ENCODE data around the gene IGLL1.
A peak's percentile ranks its signal among the peaks of the same experiment; 100 is the strongest.

The IGLL1 gene

DNA sequence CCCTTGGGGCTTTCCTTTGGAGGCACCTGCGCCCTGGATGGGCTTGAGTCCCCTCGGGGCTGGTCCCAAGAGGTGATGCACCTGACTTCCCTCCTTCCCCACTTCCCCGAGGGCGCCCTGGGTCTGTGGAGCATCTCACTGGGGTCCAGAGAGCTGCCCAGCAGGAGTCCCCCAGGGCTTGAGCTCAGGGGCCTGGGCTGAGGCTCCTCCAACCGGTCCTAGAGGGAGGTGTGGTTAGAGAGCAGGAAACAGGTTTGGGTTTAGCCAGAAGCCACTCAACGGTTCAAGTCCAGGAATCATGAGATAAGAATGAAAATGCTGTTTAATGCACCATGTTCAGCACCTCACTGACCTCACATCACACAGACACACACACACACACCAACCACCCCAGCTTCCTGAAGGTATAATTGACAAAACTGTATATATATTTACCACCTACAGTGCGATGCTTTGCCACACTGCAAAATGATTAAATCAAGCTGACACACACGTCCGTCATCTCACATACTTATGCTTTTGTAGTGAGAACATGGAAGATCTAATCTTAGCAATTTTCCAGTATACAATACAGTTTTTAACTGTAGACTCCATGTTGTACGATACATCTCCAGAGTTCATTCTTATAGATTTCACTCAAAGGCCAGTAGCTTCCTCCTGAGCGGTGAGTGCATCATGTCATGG lies 628 bp upstream of the IGLL1 start:
- Histone ChIP-seq H3K4ac (ENCODE audit: low read depth in 1 of 2, low read length in 2 of 2) (no peak overlapping the region), H3K27ac (ENCODE audit: low read length, poor library complexity, severe bottlenecking) (no peak overlapping the region), H4K91ac (ENCODE audit: low read length) (no peak overlapping the region), H3K14ac (ENCODE audit: low read length in 2 of 2) (no peak overlapping the region), H3K23ac (ENCODE audit: low read length in 2 of 2) (no peak overlapping the region), H2AFZ (ENCODE audit: low read depth, low read length) (no peak overlapping the region), H3K9ac (ENCODE audit: low read length) (no peak overlapping the region), H2BK15ac (ENCODE audit: low read depth, poor library complexity, severe bottlenecking) (no peak overlapping the region), H3K9me3 (ENCODE audit: control insufficient read depth, low read length) (no peaks in the 10 kb centered on the region), H2BK12ac (ENCODE audit: low read length in 2 of 2) (no peak overlapping the region), H4K8ac (ENCODE audit: low read length) (no peak overlapping the region), H3K4me2 (ENCODE audit: low read length, poor library complexity, severe bottlenecking) (no peak overlapping the region), H3K27me3 (ENCODE audit: control insufficient read depth in 1 of 2, insufficient read depth in 1 of 2, low read length in 2 of 2) (peaks cover 17 to 21% of the 10 kb centered on the region in 2 experiments), H2BK120ac (ENCODE audit: low read depth, low read length) (no peak overlapping the region), H2BK5ac (ENCODE audit: low read depth, low read length, poor library complexity, severe bottlenecking) (no peak overlapping the region), H3K79me1 (replicated peaks; ENCODE audit: low read length, poor library complexity, severe bottlenecking) (no peaks in the 10 kb centered on the region), H3K4me1 (ENCODE audit: control insufficient read depth, insufficient read depth, low read depth, low read length) (no peaks in the 10 kb centered on the region), H2AK5ac (ENCODE audit: low read length, severe bottlenecking) (no peak overlapping the region), H3K18ac (ENCODE audit: low read depth in 1 of 2, low read length in 2 of 2) (no peak overlapping the region), H3K4me3 (ENCODE audit: insufficient read depth in 1 of 2, low read depth in 1 of 2, low read length in 2 of 2) (no peak overlapping the region), H3K36me3 (ENCODE audit: control insufficient read depth in 1 of 2, insufficient read depth in 2 of 2, low read depth in 1 of 2, low read length in 2 of 2) (no peaks in the 10 kb centered on the region)
- DNase-seq, result no peak
- 79% methylated on average over 8 of the region's 11 CpGs for WGBS

DNA sequence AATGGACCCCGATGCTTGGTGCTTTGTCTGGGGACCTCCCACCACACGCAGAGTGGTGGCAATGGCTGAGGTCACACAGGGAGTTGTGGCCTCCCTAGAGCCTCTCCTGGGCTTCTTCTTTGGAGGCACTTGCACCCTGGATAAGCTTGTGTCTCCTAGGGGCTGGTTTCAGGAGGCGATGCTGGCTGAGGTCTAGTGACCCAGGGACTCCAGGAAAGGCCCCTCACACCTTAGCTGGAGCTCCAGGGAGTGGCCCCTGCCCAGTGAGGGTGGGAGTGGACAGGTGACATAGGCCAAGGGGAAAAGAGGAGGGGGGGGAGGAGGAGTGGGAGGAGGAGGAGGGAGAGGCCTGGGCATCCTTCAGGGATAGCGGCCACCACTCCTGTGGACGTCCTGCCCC lies 810 bp downstream of the IGLL1 start:
- Histone ChIP-seq H3K4me2 (ENCODE audit: low read length, poor library complexity, severe bottlenecking) (no peak overlapping the region), H2AFZ (ENCODE audit: low read depth, low read length) (no peak overlapping the region), H3K18ac (ENCODE audit: low read depth in 1 of 2, low read length in 2 of 2) (no peak overlapping the region), H2BK5ac (ENCODE audit: low read depth, low read length, poor library complexity, severe bottlenecking) (no peak overlapping the region), H3K23ac (ENCODE audit: low read length in 2 of 2) (no peak overlapping the region), H3K27ac (ENCODE audit: low read length, poor library complexity, severe bottlenecking) (no peak overlapping the region), H2BK12ac (ENCODE audit: low read length in 2 of 2) (no peak overlapping the region), H3K36me3 (ENCODE audit: control insufficient read depth in 1 of 2, insufficient read depth in 2 of 2, low read depth in 1 of 2, low read length in 2 of 2) (no peaks in the 10 kb centered on the region), H2BK15ac (ENCODE audit: low read depth, poor library complexity, severe bottlenecking) (no peak overlapping the region), H2BK120ac (ENCODE audit: low read depth, low read length) (no peak overlapping the region), H2AK5ac (ENCODE audit: low read length, severe bottlenecking) (no peak overlapping the region), H3K4me3 (ENCODE audit: insufficient read depth in 1 of 2, low read depth in 1 of 2, low read length in 2 of 2) (no peak overlapping the region), H4K8ac (ENCODE audit: low read length) (no peak overlapping the region), H3K79me1 (replicated peaks; ENCODE audit: low read length, poor library complexity, severe bottlenecking) (no peaks in the 10 kb centered on the region), H3K9ac (ENCODE audit: low read length) (no peak overlapping the region), H3K27me3 (ENCODE audit: control insufficient read depth in 1 of 2, insufficient read depth in 1 of 2, low read length in 2 of 2) (peaks cover 14 to 20% of the 10 kb centered on the region in 2 experiments), H3K4me1 (ENCODE audit: control insufficient read depth, insufficient read depth, low read depth, low read length) (no peaks in the 10 kb centered on the region), H4K91ac (ENCODE audit: low read length) (no peak overlapping the region), H3K9me3 (ENCODE audit: control insufficient read depth, low read length) (no peaks in the 10 kb centered on the region), H3K14ac (ENCODE audit: low read length in 2 of 2) (no peak overlapping the region), H3K4ac (ENCODE audit: low read depth in 1 of 2, low read length in 2 of 2) (no peak overlapping the region)
- WGBS, result 89% methylated on average over 4 of the region's 5 CpGs
- DNase-seq, result no peak

GRCh38 chr22:23578306-23578705 lies 1.8 kb downstream of the IGLL1 start:
- H3K4me2 ChIP-seq (ENCODE audit: low read length, poor library complexity, severe bottlenecking), result no peak overlapping the region
- no peak overlapping the region for H3K4me3 ChIP-seq (ENCODE audit: insufficient read depth in 1 of 2, low read depth in 1 of 2, low read length in 2 of 2)
- no peak overlapping the region for H2BK120ac ChIP-seq (ENCODE audit: low read depth, low read length)
- H4K91ac ChIP-seq (ENCODE audit: low read length), result no peak overlapping the region
- H3K9me3 ChIP-seq (ENCODE audit: control insufficient read depth, low read length), result no peaks in the 10 kb centered on the region
- WGBS, result 77% methylated on average over 9 of the region's 11 CpGs
- DNase-seq, result no peak
- H2BK5ac ChIP-seq (ENCODE audit: low read depth, low read length, poor library complexity, severe bottlenecking), result no peak overlapping the region
- H3K27ac ChIP-seq (ENCODE audit: low read length, poor library complexity, severe bottlenecking), result no peak overlapping the region
- peaks cover 5 to 16% of the 10 kb centered on the region in 2 experiments for H3K27me3 ChIP-seq (ENCODE audit: control insufficient read depth in 1 of 2, insufficient read depth in 1 of 2, low read length in 2 of 2)
- no peak overlapping the region for H2AK5ac ChIP-seq (ENCODE audit: low read length, severe bottlenecking)
- H3K14ac ChIP-seq (ENCODE audit: low read length in 2 of 2), result peak overlapping the region in 1 of 2 experiments; percentile 65
- no peak overlapping the region for H2BK15ac ChIP-seq (ENCODE audit: low read depth, poor library complexity, severe bottlenecking)
- H3K4ac ChIP-seq (ENCODE audit: low read depth in 1 of 2, low read length in 2 of 2), result no peak overlapping the region
- no peak overlapping the region for H4K8ac ChIP-seq (ENCODE audit: low read length)
- no peak overlapping the region for H3K23ac ChIP-seq (ENCODE audit: low read length in 2 of 2)
- no peaks in the 10 kb centered on the region for H3K79me1 ChIP-seq (replicated peaks; ENCODE audit: low read length, poor library complexity, severe bottlenecking)
- H3K18ac ChIP-seq (ENCODE audit: low read depth in 1 of 2, low read length in 2 of 2), result no peak overlapping the region
- no peak overlapping the region for H2BK12ac ChIP-seq (ENCODE audit: low read length in 2 of 2)
- H3K36me3 ChIP-seq (ENCODE audit: control insufficient read depth in 1 of 2, insufficient read depth in 2 of 2, low read depth in 1 of 2, low read length in 2 of 2), result no peaks in the 10 kb centered on the region
- no peak overlapping the region for H3K9ac ChIP-seq (ENCODE audit: low read length)
- H3K4me1 ChIP-seq (ENCODE audit: control insufficient read depth, insufficient read depth, low read depth, low read length), result no peaks in the 10 kb centered on the region
- no peak overlapping the region for H2AFZ ChIP-seq (ENCODE audit: low read depth, low read length)

- no peak for DNase-seq
- H2AK5ac ChIP-seq (ENCODE audit: low read length, severe bottlenecking), result no peak overlapping the region
- H3K36me3 ChIP-seq (ENCODE audit: control insufficient read depth in 1 of 2, insufficient read depth in 2 of 2, low read depth in 1 of 2, low read length in 2 of 2), result no peaks in the 10 kb centered on the region
- peaks cover 5 to 9% of the 10 kb centered on the region in 2 experiments for H3K27me3 ChIP-seq (ENCODE audit: control insufficient read depth in 1 of 2, insufficient read depth in 1 of 2, low read length in 2 of 2)
- no peak overlapping the region for H2AFZ ChIP-seq (ENCODE audit: low read depth, low read length)
- no peak overlapping the region for H4K91ac ChIP-seq (ENCODE audit: low read length)
- H3K27ac ChIP-seq (ENCODE audit: low read length, poor library complexity, severe bottlenecking), result no peak overlapping the region
- no peaks in the 10 kb centered on the region for H3K9me3 ChIP-seq (ENCODE audit: control insufficient read depth, low read length)
- H4K8ac ChIP-seq (ENCODE audit: low read length), result no peak overlapping the region
- no peak overlapping the region for H2BK15ac ChIP-seq (ENCODE audit: low read depth, poor library complexity, severe bottlenecking)
- no peak overlapping the region for H3K9ac ChIP-seq (ENCODE audit: low read length)
- H3K14ac ChIP-seq (ENCODE audit: low read length in 2 of 2), result no peak overlapping the region
- H3K79me1 ChIP-seq (replicated peaks; ENCODE audit: low read length, poor library complexity, severe bottlenecking), result no peaks in the 10 kb centered on the region
- no peak overlapping the region for H3K18ac ChIP-seq (ENCODE audit: low read depth in 1 of 2, low read length in 2 of 2)
- H3K4me3 ChIP-seq (ENCODE audit: insufficient read depth in 1 of 2, low read depth in 1 of 2, low read length in 2 of 2), result no peak overlapping the region
- H3K4me1 ChIP-seq (ENCODE audit: control insufficient read depth, insufficient read depth, low read depth, low read length), result no peaks in the 10 kb centered on the region
- no peak overlapping the region for H2BK120ac ChIP-seq (ENCODE audit: low read depth, low read length)
- no peak overlapping the region for H3K4ac ChIP-seq (ENCODE audit: low read depth in 1 of 2, low read length in 2 of 2)
- no peak overlapping the region for H2BK12ac ChIP-seq (ENCODE audit: low read length in 2 of 2)
- H3K23ac ChIP-seq (ENCODE audit: low read length in 2 of 2), result no peak overlapping the region
- H2BK5ac ChIP-seq (ENCODE audit: low read depth, low read length, poor library complexity, severe bottlenecking), result no peak overlapping the region
- 88% methylated on average over 5 of the region's 5 CpGs for WGBS
- H3K4me2 ChIP-seq (ENCODE audit: low read length, poor library complexity, severe bottlenecking), result no peak overlapping the region
These were observed 3.4 kb downstream of the IGLL1 start for GRCh38 chr22:23576681-23577080.
